ENCODE data around the gene SMIM5.
"Not testable (repeated sequence)": the region's sequence is repeated elsewhere in the genome, so short reads cannot be mapped to it uniquely, and the experiment has no call there.

SMIM5 gene

GRCh38 chr17:75592348-75593020, 40.8 kb upstream of the SMIM5 start:
- no peak overlapping the region for H3K9ac ChIP-seq (ENCODE audit: low read depth, low read length)
- whole genome bisulfite sequencing, result 89% methylated on average over 16 of the region's 17 CpGs
- H3K4me3 ChIP-seq (ENCODE audit: low read length), result no peak overlapping the region
- peaks cover 25% of the 10 kb centered on the region for H3K27me3 ChIP-seq (ENCODE audit: insufficient read depth, low read length)
- no peaks in the 10 kb centered on the region for H3K9me3 ChIP-seq (ENCODE audit: insufficient read depth, low read depth, low read length)
- H3K36me3 ChIP-seq (ENCODE audit: insufficient read depth, low read length), result no peaks in the 10 kb centered on the region
- no peak overlapping the region for H3K27ac ChIP-seq (ENCODE audit: low read depth, low read length)
- peaks cover under 1% of the 10 kb centered on the region for H3K4me1 ChIP-seq (ENCODE audit: insufficient read depth, low read length)

GRCh38 chr17:75593430-75593829, 39.8 kb upstream of the SMIM5 start:
- H3K4me3 ChIP-seq (ENCODE audit: low read length); H3K9ac ChIP-seq (ENCODE audit: low read depth, low read length); H3K9me3 ChIP-seq (ENCODE audit: insufficient read depth, low read depth, low read length); H3K4me1 ChIP-seq (ENCODE audit: insufficient read depth, low read length); H3K36me3 ChIP-seq (ENCODE audit: insufficient read depth, low read length); H3K27ac ChIP-seq (ENCODE audit: low read depth, low read length): not testable (repeated sequence)
- WGBS, result 94% methylated on average over 9 of the region's 9 CpGs
- H3K27me3 ChIP-seq (ENCODE audit: insufficient read depth, low read length), result peaks cover 16% of the 10 kb centered on the region

DNA sequence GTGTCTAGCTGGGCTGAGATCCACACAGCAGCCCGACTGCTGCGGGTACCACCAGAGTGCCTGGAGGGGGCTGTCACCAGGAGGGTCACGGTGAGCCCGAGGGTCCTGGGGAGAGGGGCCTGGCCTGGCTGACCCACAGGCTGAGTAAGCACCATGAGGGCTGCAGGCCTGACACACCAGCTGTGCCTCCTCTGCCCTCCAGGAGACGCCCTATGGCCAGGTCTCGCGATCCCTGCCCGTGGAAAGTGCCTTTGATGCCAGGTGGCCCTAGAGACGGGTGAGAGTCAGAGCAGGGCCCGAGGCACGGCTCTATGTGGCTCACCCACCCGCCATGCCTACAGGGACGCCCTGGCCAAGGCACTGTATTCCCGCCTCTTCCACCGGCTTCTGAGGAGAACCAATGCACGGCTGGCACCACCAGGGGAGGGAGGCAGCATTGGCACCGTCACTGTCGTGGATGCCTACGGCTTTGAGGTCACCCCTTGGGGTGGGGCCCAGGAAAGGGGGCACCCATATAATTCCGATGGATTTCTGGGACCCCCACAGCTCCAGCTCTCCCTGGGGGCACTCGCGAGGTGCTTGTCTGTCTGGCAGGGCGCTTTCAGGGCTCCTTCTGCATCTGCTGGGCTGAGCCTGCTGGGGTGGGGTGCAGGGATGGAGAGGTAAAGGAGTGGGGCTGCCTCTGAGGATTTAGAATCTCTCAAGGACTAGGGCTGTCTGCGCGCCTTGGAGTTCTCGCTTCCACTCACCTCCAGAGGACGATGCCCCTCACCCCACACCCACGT, 38.5 kb upstream of the SMIM5 start:
- no peak overlapping the region for H3K9ac ChIP-seq (ENCODE audit: low read depth, low read length)
- H3K4me3 ChIP-seq (ENCODE audit: low read length), result no peak overlapping the region
- no peak overlapping the region for H3K27ac ChIP-seq (ENCODE audit: low read depth, low read length)
- H3K36me3 ChIP-seq (ENCODE audit: insufficient read depth, low read length), result no peaks in the 10 kb centered on the region
- H3K4me1 ChIP-seq (ENCODE audit: insufficient read depth, low read length), result no peaks in the 10 kb centered on the region
- WGBS, result 89% methylated on average over 28 of the region's 28 CpGs
- peaks cover 7% of the 10 kb centered on the region for H3K27me3 ChIP-seq (ENCODE audit: insufficient read depth, low read length)
- no peaks in the 10 kb centered on the region for H3K9me3 ChIP-seq (ENCODE audit: insufficient read depth, low read depth, low read length)

- 86% methylated on average over 13 of the region's 13 CpGs for WGBS
- Histone ChIP-seq H3K9ac (ENCODE audit: low read depth, low read length) (no peak overlapping the region), H3K27ac (ENCODE audit: low read depth, low read length) (no peak overlapping the region), H3K27me3 (ENCODE audit: insufficient read depth, low read length) (peaks cover under 1% of the 10 kb centered on the region; the same call in 1 of the 2 replicates), H3K4me1 (ENCODE audit: insufficient read depth, low read length) (no peaks in the 10 kb centered on the region), H3K9me3 (ENCODE audit: insufficient read depth, low read depth, low read length) (no peaks in the 10 kb centered on the region), H3K4me3 (ENCODE audit: low read length) (no peak overlapping the region), H3K36me3 (ENCODE audit: insufficient read depth, low read length) (no peaks in the 10 kb centered on the region)
Measured at GRCh38 chr17:75595284-75595919, 37.8 kb upstream of the SMIM5 start.

- no peaks in the 10 kb centered on the region for H3K9me3 ChIP-seq (ENCODE audit: insufficient read depth, low read depth, low read length)
- H3K9ac ChIP-seq (ENCODE audit: low read depth, low read length), result no peak overlapping the region
- no peak overlapping the region for H3K4me3 ChIP-seq (ENCODE audit: low read length)
- no peaks in the 10 kb centered on the region for H3K36me3 ChIP-seq (ENCODE audit: insufficient read depth, low read length)
- no peak overlapping the region for H3K27ac ChIP-seq (ENCODE audit: low read depth, low read length)
- WGBS, result 89% methylated on average over 6 of the region's 6 CpGs
- no peaks in the 10 kb centered on the region for H3K4me1 ChIP-seq (ENCODE audit: insufficient read depth, low read length)
- no peaks in the 10 kb centered on the region for H3K27me3 ChIP-seq (ENCODE audit: insufficient read depth, low read length)
Measured at GRCh38 chr17:75595920-75596313, 37.3 kb upstream of the SMIM5 start.

- WGBS, result 91% methylated on average over 17 of the region's 17 CpGs
Measured at GRCh38 chr17:75596320-75597087, 36.7 kb upstream of the SMIM5 start.

DNA sequence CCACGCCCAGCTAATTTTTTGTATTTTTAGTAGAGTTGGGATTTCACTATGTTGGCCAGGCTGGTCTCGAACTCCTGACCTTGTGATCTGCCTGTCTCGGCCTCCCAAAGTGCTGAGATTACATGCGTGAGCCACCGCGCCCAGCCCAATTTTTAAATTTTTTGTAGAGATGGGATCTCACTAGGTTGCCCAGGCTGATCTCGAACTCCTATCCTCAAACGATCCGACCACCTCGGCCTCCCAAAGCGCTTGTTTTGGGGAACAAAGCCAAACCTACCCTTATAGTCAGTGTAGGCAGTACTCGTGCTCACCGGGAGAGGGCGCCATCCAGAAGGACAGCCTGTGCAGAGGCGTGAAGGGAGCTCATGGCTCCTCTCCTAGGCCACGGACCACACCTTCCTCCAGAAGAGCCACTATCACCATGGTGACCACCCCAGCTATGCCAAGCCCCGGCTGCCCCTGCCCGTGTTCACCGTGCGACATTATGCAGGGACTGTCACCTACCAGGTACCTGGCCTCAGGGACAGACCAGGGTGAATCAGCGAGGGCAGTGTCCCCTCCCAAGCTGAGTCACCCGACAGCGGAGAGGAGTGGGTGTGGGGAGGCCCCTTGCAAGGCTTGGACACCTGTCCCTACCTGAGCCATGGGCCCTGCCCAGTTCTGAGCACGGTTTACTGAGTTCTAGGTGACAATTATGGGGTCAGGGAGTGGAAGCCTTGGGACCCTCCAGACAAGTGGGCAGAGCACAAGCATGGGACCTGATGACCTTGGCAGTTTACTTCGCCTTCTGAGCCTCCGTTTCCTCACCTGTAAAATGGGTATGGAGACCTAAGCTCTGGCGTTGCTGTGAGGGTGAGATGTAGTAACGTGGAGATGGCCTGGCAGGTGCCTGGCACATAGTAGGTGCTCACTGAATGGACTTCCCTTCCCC, 31.9 kb upstream of the SMIM5 start:
- H3K4me1 ChIP-seq (ENCODE audit: insufficient read depth, low read length), result no peaks in the 10 kb centered on the region
- no peaks in the 10 kb centered on the region for H3K27me3 ChIP-seq (ENCODE audit: insufficient read depth, low read length)
- no peaks in the 10 kb centered on the region for H3K36me3 ChIP-seq (ENCODE audit: insufficient read depth, low read length)
- H3K4me3 ChIP-seq (ENCODE audit: low read length), result no peak overlapping the region
- no peaks in the 10 kb centered on the region for H3K9me3 ChIP-seq (ENCODE audit: insufficient read depth, low read depth, low read length)
- 68% methylated on average over 28 of the region's 28 CpGs for WGBS
- no peak overlapping the region for H3K9ac ChIP-seq (ENCODE audit: low read depth, low read length)
- H3K27ac ChIP-seq (ENCODE audit: low read depth, low read length), result no peak overlapping the region

More at GRCh38 chr17:75596320-75597087, 36.7 kb upstream of the SMIM5 start:
- Histone ChIP-seq H3K4me1 (ENCODE audit: insufficient read depth, low read length) (no peaks in the 10 kb centered on the region), H3K9me3 (ENCODE audit: insufficient read depth, low read depth, low read length) (no peaks in the 10 kb centered on the region), H3K9ac (ENCODE audit: low read depth, low read length) (no peak overlapping the region), H3K36me3 (ENCODE audit: insufficient read depth, low read length) (no peaks in the 10 kb centered on the region), H3K27ac (ENCODE audit: low read depth, low read length) (no peak overlapping the region), H3K27me3 (ENCODE audit: insufficient read depth, low read length) (no peaks in the 10 kb centered on the region), H3K4me3 (ENCODE audit: low read length) (no peak overlapping the region)

DNA sequence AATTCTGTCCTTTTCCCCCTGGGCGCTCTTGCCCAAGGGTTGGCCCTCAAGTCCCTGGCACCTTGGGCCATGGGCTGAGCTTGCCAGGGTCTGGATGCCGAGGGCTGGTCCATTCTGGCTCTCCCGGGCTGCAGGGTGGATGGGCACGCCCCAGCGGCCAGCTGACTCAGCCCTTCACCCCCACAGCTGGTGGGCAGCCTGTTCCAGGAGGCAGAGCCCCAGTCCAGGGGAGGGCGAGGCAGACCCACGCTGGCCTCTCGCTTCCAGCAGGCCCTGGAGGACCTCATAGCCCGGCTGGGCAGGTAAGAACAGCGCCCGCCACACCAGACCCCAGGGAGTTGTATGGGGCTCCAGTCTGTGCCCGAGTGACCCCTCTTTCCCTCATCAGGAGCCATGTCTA, 30.6 kb upstream of the SMIM5 start:
- no peaks in the 10 kb centered on the region for H3K36me3 ChIP-seq (ENCODE audit: insufficient read depth, low read length)
- 90% methylated on average over 12 of the region's 12 CpGs for WGBS
- H3K27ac ChIP-seq (ENCODE audit: low read depth, low read length), result no peak overlapping the region
- no peaks in the 10 kb centered on the region for H3K27me3 ChIP-seq (ENCODE audit: insufficient read depth, low read length)
- H3K9me3 ChIP-seq (ENCODE audit: insufficient read depth, low read depth, low read length), result no peaks in the 10 kb centered on the region
- H3K9ac ChIP-seq (ENCODE audit: low read depth, low read length), result no peak overlapping the region
- H3K4me1 ChIP-seq (ENCODE audit: insufficient read depth, low read length), result no peaks in the 10 kb centered on the region
- no peak overlapping the region for H3K4me3 ChIP-seq (ENCODE audit: low read length)

DNA sequence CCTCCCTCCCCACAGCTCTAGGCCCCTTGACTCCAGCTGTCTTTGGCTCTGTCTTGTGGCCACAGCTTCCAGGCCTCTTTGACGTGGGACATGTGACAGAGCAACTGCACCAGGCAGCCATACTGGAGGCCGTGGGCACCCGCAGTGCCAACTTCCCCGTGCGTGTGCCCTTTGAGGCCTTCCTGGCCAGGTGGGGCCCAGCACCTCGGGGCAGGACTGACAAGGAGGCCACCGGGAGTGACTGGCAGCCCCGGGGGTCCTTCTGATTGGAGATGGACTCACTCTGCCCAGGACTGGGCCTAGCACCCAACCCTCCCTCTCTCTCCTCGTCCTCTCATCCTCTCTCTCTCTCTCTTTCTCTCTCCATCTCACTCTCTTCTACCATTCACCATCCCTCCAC, 30.1 kb upstream of the SMIM5 start:
- no peak overlapping the region for H3K4me3 ChIP-seq (ENCODE audit: low read length)
- H3K27ac ChIP-seq (ENCODE audit: low read depth, low read length), result no peak overlapping the region
- no peaks in the 10 kb centered on the region for H3K9me3 ChIP-seq (ENCODE audit: insufficient read depth, low read depth, low read length)
- H3K9ac ChIP-seq (ENCODE audit: low read depth, low read length), result no peak overlapping the region
- H3K27me3 ChIP-seq (ENCODE audit: insufficient read depth, low read length), result no peaks in the 10 kb centered on the region
- no peaks in the 10 kb centered on the region for H3K4me1 ChIP-seq (ENCODE audit: insufficient read depth, low read length)
- no peaks in the 10 kb centered on the region for H3K36me3 ChIP-seq (ENCODE audit: insufficient read depth, low read length)
- 87% methylated on average over 9 of the region's 9 CpGs for WGBS

- Histone ChIP-seq H3K27ac (ENCODE audit: low read depth, low read length) (no peak overlapping the region), H3K9ac (ENCODE audit: low read depth, low read length) (no peak overlapping the region), H3K36me3 (ENCODE audit: insufficient read depth, low read length) (no peaks in the 10 kb centered on the region), H3K4me1 (ENCODE audit: insufficient read depth, low read length) (no peaks in the 10 kb centered on the region), H3K27me3 (ENCODE audit: insufficient read depth, low read length) (no peaks in the 10 kb centered on the region), H3K9me3 (ENCODE audit: insufficient read depth, low read depth, low read length) (no peaks in the 10 kb centered on the region), H3K4me3 (ENCODE audit: low read length) (no peak overlapping the region)
- 84% methylated on average over 10 of the region's 12 CpGs for WGBS
Measured at GRCh38 chr17:75604034-75604695, 29.1 kb upstream of the SMIM5 start.
